Measurements from ENCODE around the gene ZNF804B. TPM values are rescaled to one million over a fixed set of nuclear protein-coding genes. Genes with fewer than 3 reads are reported as not detected.
A peak's percentile ranks its signal among the peaks of the same experiment; 100 is the strongest.

The ZNF804B gene
- total and polyA plus RNA-seq, 9 of the 15 experiments (the other 6 are each of a cell fraction or from before 2014, with no cell fraction given) = 0.04 to 0.22 (median 0.09) TPM; not detected in 6

GRCh38 chr7:88758381-88759229 lies 895 bp upstream of the ZNF804B start:
- H3K9me1 ChIP-seq (ENCODE audit: control insufficient read depth, insufficient read depth, low read length) = no peaks in the 10 kb centered on the region
- H3K36me3 ChIP-seq (ENCODE audit: control insufficient read depth, insufficient read depth, low read length) = no peaks in the 10 kb centered on the region
- peak overlapping the region; percentile 74 for H3K4me2 ChIP-seq (ENCODE audit: insufficient read depth, low read length)
- H3K27me3 ChIP-seq (ENCODE audit: control insufficient read depth in 2 of 2, insufficient read depth in 2 of 2, low read length in 2 of 2) = no peaks in the 10 kb centered on the region
- no TSS peak for BruUV-seq (replicated peaks)
- in situ Hi-C loops (cut with MboI) = no loop called here
- ATAC-seq = peak; percentile 71
- no peaks in the 10 kb centered on the region for H4K20me1 ChIP-seq (replicated peaks; ENCODE audit: control insufficient read depth, insufficient read depth, low read length)
- no peak for FAIRE-seq
- peak in 2 of 4 experiments; percentile 16 to 44 for DNase-seq (ENCODE audit: extremely low read depth in 1 of 4, low spot score in 3 of 4)
- peaks cover 3 to 12% of the 10 kb centered on the region in 2 experiments; a peak in 4 of 5 replicates for H3K4me1 ChIP-seq (replicated peaks in 1 of 2; ENCODE audit: control insufficient read depth in 2 of 2, insufficient read depth in 2 of 2, low read length in 2 of 2)
- peak overlapping the region; percentile 69 for H2AFZ ChIP-seq (ENCODE audit: low read depth, low read length)
- H3K27ac ChIP-seq (ENCODE audit: extremely low read depth, low read depth, low read length) = no peak overlapping the region
- no peaks in the 10 kb centered on the region for H3K79me2 ChIP-seq (ENCODE audit: control insufficient read depth, insufficient read depth, low read length)
- ChIA-PET CTCF (ENCODE audit: low intra/inter-chr PET ratio) (no interaction called here), POLR2A (interaction anchor here (0.5 to 1.0 kb wide), 2 partner anchors 33 to 106 kb away, joined by 3 to 4 read pairs; no protein-coding TSS in a partner anchor)
- 1% methylated on average over 31 of the region's 33 CpGs for WGBS (ENCODE audit: insufficient coverage, low coverage, missing lambda C conversion rate)
- peak overlapping the region in 1 of 2 experiments; percentile 91; a peak in 2 of 4 replicates for H3K9ac ChIP-seq (ENCODE audit: insufficient read depth in 1 of 2, low read depth in 2 of 2, low read length in 2 of 2)
- peak overlapping the region; percentile 45 for H3K4me3 ChIP-seq
- intact Hi-C loops (cut with micrococcal nuclease) = loop anchor here (1.0 kb wide), 1 partner anchor 212 kb away; no protein-coding TSS in a partner anchor
- no peaks in the 10 kb centered on the region for H3K9me3 ChIP-seq (replicated peaks; ENCODE audit: control insufficient read depth, insufficient read depth, low read depth, low read length)
- TF ChIP-seq FOSL1 (tag; conservative IDR thresholded peaks at IDR 0.05) (no peak), GABPB1 (CRISPR knock-in tag; IDR thresholded peaks at IDR 0.05) (0 out of 2 replicates have a peak, but pooled peaks have one; percentile 18), PHTF2 (CRISPR knock-in tag; IDR thresholded peaks at IDR 0.05) (no peak), ZNF766 (CRISPR knock-in tag; conservative IDR thresholded peaks at IDR 0.05) (0 out of 2 replicates have a peak, but pooled peaks have one; percentile 7), CTCF (IDR thresholded peaks at IDR 0.05 in 2 of 3, conservative IDR thresholded peaks at IDR 0.05 in 1 of 3; ENCODE audit: insufficient read depth in 2 of 3, low read depth in 1 of 3, low read length in 3 of 3) (peak in 1 of 3 experiments; percentile 32; a peak in 2 of 6 replicates), SMAD2 (IDR thresholded peaks at IDR 0.05; ENCODE audit: low read depth, low read length) (no peak), REST (IDR thresholded peaks at IDR 0.05; ENCODE audit: borderline replicate concordance) (no peak), REST (CRISPR knock-in tag; IDR thresholded peaks at IDR 0.05; ENCODE audit: low read depth) (no peak), ZNF583 (CRISPR knock-in tag; IDR thresholded peaks at IDR 0.05) (no peak)

All from K562 (cell line).